ENCODE measurements around the gene PCID2.

The PCID2 gene

DNA sequence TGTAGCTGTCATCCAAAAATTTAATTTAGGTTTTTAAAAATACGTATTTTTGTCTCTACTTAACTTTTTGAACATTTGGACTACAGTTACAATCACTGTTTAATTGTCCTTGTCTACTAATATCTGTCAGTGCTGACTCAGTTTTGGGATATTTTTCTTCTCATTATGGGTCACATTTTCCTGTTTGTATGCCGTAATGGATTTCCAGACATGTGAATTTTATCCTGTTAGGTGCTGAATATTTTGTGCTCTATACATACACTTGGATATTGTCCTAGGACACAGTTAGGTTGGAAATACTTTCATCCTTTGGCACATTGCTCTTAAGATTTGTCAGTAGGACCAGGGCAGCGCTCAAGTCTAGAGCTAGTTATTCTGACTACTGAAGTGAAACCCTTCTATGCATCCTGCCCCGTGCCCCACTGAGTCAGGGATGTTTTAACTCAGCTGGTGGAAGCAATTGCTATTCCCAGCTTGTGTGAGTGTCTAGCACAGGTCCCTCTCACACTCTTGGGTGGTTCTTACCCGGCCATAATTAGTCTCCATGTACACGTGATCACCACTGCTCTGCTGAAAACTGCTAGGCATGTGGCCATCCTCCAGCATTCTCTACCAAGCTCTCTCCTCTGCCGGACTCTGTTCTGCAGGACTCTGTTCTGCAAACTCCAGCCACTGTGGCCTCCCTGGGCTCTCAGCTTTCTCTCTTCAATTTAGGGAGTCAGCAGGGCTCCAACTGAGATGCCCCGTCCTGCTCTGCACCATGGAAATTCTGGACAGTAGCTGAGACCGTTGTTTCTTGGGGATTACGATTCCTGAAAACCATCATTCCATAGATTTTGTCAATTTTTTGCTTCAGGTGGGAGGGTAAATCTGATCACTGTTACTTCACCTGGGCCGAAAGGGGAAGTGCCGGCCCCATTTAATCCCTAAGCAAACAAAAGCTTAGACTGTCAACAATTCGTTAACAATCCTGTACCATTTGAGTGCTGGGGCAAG lies 38.9 kb downstream of the PCID2 start:
- TF ChIP-seq, protein P1, sequence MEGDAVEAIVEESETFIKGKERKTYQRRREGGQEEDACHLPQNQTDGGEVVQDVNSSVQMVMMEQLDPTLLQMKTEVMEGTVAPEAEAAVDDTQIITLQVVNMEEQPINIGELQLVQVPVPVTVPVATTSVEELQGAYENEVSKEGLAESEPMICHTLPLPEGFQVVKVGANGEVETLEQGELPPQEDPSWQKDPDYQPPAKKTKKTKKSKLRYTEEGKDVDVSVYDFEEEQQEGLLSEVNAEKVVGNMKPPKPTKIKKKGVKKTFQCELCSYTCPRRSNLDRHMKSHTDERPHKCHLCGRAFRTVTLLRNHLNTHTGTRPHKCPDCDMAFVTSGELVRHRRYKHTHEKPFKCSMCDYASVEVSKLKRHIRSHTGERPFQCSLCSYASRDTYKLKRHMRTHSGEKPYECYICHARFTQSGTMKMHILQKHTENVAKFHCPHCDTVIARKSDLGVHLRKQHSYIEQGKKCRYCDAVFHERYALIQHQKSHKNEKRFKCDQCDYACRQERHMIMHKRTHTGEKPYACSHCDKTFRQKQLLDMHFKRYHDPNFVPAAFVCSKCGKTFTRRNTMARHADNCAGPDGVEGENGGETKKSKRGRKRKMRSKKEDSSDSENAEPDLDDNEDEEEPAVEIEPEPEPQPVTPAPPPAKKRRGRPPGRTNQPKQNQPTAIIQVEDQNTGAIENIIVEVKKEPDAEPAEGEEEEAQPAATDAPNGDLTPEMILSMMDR (IDR thresholded peaks at IDR 0.05) = no peak
- TF ChIP-seq ZFX (IDR thresholded peaks at IDR 0.05; ENCODE audit: borderline replicate concordance) = no peak
- no peak overlapping the region for H3K27ac ChIP-seq

DNA sequence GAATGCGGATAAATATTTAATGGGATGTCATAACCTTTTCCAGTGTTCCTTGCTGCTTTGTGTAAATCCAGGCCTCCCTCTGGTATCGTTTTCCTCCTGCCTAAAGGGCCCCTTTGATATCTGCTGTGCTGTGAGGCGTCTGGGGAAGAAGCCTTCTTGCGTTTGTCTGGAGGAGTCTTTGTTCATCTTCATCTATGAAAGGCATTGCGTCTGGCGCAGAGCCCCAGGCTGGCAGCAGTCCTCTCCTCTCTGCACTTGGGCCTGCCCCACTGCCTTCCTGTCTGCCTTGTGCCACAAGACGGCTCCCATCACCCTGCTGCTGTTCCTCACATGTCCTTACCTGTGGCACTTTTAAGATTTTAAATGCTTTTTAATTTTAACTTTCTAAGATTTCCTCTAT lies 40.3 kb downstream of the PCID2 start:
- TF ChIP-seq, protein P1 (IDR thresholded peaks at IDR 0.05) = no peak
- no peak for TF ChIP-seq ZFX (IDR thresholded peaks at IDR 0.05; ENCODE audit: borderline replicate concordance)
- no peak overlapping the region for H3K27ac ChIP-seq

DNA sequence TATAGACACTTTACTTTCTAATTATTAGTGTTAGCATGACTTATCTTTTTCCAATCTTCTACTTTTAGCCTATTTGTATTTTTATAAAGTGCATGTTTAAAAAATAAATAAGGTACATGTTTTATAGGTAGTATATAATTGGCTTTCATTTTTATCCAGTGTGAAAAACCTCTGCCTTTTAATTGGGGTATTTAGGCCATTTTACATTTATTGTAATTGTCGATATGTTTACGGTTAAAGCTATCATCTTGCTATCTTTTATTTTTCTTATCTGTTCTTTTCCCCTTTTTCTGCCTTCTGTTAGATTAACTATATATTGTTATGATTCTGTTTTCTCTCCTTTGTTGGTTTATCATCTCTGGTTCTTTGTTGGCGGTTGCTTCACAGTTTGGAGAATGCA lies 40.9 kb downstream of the PCID2 start:
- no peak for TF ChIP-seq ZFX (IDR thresholded peaks at IDR 0.05; ENCODE audit: borderline replicate concordance)
- TF ChIP-seq, protein P1 (IDR thresholded peaks at IDR 0.05) = no peak
- H3K27ac ChIP-seq = no peak overlapping the region

DNA sequence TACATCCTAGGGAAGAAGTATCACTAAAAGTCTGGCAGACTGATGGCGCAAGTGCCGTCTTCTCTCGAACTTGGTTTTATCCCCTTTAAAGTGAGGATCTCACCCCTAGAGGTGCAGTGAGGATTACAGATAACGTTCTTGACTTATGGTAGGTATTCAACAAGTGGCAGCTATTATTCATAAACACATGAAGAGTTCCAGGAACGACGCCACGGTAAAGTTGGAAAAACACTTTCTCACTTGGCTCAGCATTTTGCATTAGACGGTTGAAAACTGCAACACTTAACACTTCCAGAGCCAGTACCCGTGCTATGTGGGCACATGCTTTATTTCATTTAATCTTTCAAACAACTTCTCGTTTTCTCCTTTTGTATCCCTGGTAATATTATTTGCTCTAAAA lies 41.3 kb downstream of the PCID2 start:
- no peak for TF ChIP-seq ZFX (IDR thresholded peaks at IDR 0.05; ENCODE audit: borderline replicate concordance)
- TF ChIP-seq, protein P1 (IDR thresholded peaks at IDR 0.05) = no peak
- H3K27ac ChIP-seq = no peak overlapping the region

DNA sequence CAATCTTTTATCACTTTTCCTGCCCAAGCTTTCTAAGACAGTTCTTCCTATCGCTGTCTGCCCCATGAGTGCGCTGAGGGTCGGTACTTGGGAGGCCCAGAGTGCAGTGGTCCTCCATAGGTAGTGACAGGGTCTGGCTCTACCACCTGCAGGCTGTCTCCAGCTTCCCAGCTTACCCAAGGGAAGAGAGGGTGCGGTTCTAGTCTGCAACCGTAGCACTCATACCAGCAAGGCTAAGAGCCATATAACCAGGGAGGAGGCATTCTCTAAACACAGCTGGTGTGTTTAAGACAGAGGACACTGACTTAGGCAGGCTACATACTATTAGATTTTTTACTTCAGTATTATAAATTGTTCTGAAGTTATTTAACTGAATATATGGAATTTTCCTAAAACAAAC lies 41.8 kb downstream of the PCID2 start:
- no peak overlapping the region for H3K27ac ChIP-seq
- no peak for TF ChIP-seq ZFX (IDR thresholded peaks at IDR 0.05; ENCODE audit: borderline replicate concordance)
- TF ChIP-seq, protein P1 (IDR thresholded peaks at IDR 0.05) = no peak

DNA sequence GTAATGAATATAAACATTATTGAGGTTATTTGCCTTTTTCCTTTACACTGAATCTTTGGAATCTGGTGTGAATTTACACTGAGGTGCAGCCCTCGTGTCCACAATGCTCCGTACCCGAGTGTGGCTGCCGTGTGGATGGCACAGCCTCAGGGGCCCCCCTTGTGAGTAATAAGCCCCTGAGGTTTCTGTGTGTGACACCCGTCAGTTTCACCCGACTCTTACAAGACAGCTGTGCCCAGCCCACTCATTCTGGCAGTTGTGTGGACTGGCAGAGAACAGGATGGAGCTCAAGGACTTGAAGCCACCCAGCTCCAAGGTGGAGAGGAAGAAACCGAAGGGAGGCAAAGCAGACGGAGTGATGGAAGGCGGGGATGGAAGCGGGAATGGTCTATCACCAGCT lies 42.2 kb downstream of the PCID2 start:
- no peak overlapping the region for H3K27ac ChIP-seq
- no peak for TF ChIP-seq ZFX (IDR thresholded peaks at IDR 0.05; ENCODE audit: borderline replicate concordance)
- TF ChIP-seq, protein P1 (IDR thresholded peaks at IDR 0.05) = no peak

DNA sequence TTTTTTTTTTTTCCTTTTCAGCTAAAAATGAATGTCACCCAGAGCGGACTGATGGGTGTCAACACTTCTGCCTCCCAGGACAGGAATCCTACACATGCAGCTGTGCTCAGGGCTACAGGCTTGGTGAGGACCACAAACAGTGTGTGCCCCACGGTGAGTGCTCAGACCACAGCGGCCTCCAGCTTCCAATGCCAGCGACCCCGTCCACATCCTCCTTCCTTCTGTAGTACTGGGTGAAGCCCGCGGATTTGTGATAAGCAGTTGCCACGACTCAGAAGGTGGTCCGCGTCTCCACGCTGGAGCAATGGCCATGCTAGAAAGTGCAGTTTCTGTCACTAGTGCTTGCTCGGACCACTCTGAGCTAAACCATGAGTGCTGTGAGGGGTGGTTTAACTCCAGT lies 44.0 kb downstream of the PCID2 start:
- no peak for TF ChIP-seq ZFX (IDR thresholded peaks at IDR 0.05; ENCODE audit: borderline replicate concordance)
- TF ChIP-seq, protein P1 (IDR thresholded peaks at IDR 0.05) = no peak
- no peak overlapping the region for H3K27ac ChIP-seq

Data from 22Rv1 (cell line).